NCI-H2171 (cell line): ENCODE measurements around the gene C22orf23.
"Not testable (repeated sequence)": the region's sequence is repeated elsewhere in the genome, so short reads cannot be mapped to it uniquely, and the experiment has no call there.

Source experiments
- DNase-seq: peaks from one replicate; lab custom pipeline; 2025; lab: John Stamatoyannopoulos, UW

The C22orf23 gene

GRCh38 chr22:37954686-37955085, 1.3 kb upstream of the C22orf23 start:
- no peak for DNase-seq

DNA sequence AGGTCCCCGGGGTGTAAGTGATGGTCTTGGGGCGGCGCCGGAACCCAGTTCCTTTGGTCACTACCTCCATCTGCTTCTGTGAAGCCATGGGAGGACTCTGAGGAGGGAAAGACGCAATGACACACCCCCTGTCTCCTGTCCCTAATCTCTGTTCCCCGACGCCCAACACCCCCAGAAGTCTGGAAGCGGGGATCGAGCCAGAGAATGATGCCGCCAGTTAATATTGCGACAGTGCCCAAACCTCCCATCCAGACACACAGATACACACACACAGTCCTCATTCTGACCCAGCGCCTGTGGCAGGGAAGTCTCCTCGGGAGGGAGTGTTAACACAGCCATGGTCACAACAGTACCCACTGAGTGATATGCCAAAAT, 352 bp downstream of the C22orf23 start:
- no peak for DNase-seq

DNA sequence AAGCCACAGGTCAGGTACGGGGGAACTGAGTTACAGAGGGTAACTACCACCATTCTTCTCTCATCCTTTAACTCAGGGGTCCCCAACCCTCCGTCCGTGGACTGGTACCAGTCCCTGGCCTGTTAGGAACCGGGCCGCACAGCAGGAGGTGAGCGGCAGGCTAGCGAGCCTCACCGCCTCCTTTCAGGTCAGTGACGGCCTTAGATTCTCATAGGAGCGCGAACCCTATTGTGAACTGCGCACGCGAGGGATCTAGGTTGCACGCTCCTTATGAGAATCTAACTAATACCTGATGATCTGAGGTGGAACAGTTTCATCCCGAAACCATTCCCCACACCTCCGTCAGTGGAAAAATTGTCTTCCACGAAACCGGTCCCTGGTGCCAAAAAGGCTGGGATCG, 772 bp downstream of the C22orf23 start:
- not testable (repeated sequence) for DNase-seq

- peak; percentile 12 for DNase-seq
Measured at GRCh38 chr22:37951305-37951704, 2.1 kb downstream of the C22orf23 start.

GRCh38 chr22:37947142-37947795, 6.1 kb downstream of the C22orf23 start:
- DNase-seq = not testable (repeated sequence)

DNA sequence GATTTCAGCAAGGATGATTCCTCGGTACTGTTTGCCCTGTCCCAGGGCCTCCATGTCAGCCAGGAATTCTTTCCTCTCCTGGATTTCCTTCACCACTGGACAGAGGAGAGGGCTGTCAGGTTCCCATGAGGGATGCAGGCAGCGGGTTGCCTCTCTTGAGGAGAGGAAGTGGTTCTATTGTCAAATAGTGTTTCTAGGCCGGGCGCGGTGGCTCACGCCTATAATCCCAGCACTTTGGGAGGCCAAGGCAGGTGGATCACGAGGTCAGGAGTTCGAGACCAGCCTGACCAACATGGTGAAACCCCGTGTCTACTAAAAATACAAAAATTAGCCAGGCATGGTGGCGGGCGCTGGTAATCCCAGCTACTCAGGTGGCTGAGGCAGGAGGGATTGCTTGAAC, 9.0 kb downstream of the C22orf23 start:
- DNase-seq = not testable (repeated sequence)

- DNase-seq = no peak
Measured at GRCh38 chr22:37943825-37944198, 9.6 kb downstream of the C22orf23 start.

DNA sequence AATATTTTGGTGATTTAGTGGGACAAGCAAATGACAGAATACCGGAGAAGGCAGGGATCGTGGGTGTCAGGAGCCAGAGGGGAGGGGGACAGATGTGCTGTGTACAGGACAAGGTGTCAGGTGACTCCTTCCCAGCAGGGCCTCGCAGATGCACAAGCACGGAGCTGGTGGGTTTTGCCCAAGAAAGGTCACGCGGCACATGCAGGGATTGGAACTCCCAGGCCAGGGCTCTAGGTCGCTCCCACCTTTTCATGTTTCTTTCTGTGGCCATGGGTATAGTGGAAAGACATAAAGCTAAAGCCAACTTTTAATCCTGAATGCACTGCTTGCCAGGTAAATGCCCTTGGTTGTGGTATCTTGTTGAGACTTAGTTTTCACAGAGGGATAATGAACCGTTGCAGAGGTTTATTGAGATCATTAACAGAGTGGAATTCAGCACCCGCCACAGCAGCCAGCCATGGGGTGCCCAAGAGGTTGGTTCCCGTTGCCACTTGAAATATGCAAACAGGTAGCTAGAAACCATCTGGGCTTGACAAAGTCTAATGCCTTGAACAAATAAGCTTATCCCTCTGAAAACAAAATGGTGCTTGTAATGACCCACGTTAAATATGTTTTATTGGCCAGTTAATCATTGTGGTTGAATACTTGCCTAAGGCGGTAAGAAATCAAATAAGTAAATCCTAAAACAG, 10.1 kb downstream of the C22orf23 start:
- peak; percentile 6 for DNase-seq

DNA sequence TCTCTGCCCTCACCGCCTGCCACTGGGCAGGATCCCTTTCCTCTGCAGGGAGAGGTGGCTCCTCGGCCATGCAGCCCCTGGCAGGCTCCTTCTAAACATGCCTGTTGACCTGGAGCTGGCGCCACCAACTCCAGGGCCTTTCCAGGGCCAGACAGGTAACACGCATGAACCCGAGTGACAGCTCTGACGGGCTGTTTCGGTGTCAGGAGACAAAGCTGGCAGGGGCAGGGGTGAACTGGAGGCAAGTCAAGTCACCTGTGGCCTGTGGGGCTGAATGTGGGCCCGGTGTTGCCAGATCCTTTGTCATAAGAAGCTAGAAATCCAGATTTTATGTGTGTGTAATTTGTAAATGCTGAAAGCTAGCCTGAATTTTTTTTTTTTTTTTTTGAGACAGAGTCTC, 11.3 kb downstream of the C22orf23 start:
- DNase-seq = no peak

DNA sequence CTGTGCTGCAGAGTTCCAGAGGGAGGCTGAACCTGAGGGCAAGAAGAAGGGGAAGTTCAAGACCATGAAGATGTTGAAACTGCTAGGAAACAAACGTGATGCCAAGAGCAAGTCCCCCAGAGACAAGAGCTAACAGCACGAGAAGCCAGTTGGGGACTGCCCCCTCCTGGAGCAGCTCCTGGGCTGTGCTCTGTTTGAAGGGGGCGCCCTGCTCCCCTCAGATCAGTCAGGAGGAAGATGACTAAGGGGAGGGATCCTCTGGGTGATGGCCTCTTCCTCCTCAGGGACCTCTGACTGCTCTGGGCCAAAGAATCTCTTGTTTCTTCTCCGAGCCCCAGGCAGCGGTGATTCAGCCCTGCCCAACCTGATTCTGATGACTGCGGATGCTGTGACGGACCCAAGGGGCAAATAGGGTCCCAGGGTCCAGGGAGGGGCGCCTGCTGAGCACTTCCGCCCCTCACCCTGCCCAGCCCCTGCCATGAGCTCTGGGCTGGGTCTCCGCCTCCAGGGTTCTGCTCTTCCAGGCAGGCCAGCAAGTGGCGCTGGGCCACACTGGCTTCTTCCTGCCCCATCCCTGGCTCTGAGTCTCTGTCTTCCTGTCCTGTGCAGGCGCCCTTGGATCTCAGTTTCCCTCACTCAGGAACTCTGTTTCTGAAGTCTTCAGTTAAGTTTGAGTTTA, 12.6 kb downstream of the C22orf23 start:
- no peak for DNase-seq

- peak; percentile 61 for DNase-seq
Measured at GRCh38 chr22:37933711-37934376, 19.6 kb downstream of the C22orf23 start.

DNA sequence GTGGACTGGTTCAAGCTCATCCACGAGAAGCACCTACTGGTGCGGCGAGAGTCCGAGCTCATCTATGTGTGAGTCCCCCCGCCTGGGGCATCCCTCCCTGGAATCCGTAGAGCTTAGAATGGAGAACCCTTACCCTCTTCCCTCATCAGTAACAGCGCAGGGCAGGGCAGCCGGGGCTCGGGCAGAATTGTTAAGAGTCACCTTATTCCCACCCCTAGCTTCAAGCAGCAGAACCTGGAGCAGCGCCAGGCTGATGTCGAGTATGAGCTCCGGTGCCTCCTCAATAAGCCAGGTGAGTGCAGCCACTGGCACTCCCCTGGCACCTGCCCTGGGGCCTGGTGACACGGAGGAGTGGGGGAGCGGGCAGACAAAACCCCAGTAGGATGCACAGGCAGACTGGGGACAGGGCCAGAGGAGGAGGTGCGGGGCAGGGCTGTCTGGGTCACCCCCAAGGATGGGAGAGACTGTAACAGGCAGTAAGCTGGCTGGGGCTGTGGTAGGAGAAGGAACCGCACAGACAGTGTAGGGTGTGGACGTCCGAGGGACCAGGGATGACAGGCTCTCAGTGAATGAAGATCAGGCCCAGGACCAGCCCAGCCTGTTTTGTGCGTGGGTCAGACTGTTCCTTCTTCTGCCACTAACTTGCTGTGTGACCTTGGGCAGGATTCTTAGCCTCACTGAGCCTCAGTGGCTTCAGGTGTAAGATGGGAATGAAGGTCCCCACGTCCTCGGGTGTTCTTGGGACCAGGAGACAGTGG, 20.4 kb downstream of the C22orf23 start:
- DNase-seq = no peak

DNA sequence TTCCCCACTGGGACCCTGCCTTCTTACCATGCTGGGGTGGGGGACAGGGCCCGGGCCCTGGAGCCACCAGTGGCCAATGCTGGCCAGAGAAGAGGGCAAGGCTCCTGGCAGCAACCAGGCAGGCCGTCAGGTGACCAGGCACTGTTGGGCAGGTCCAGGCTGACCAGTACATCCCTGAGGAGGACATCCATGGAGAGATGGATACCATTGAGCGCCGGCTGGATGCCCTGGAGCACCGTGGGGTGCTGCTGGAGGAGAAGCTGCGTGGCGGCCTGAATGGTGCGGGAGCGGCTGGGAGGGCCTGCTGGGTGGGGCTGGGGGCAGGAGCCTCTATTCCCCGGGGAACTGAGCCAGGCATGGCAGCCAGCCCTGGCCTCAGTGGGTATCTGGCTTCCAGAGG, 21.0 kb downstream of the C22orf23 start:
- no peak for DNase-seq

DNA sequence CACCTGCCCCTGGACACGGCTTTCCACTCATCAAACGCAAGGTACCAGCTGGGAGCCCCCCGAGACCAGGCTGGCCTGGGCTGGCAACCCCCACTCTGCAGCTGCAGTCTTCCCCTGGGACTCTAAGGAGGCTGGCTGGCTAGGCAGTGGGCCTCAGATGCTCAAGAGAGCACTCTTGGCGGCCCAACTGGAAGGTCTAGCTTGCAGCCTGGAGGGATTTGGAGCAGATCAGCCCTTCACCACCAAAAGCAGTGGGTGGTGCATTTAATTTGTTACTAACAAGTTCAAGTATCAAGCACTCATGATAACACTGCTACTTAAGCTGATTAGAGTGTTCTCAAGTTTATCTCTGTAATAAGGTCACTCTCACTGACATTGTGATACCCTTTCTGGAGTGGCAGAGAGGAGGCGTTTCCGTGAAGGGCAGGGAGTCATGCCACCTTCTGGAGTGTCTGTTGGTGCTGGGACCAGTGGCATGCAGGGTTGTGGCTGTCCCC, 21.5 kb downstream of the C22orf23 start:
- no peak for DNase-seq

- no peak for DNase-seq
Measured at GRCh38 chr22:37930952-37931440, 22.4 kb downstream of the C22orf23 start.

- DNase-seq = no peak
Measured at GRCh38 chr22:37930270-37930951, 23.0 kb downstream of the C22orf23 start.

GRCh38 chr22:37929390-37929789, 24.0 kb downstream of the C22orf23 start:
- no peak for DNase-seq

GRCh38 chr22:37927637-37927936, 25.8 kb downstream of the C22orf23 start:
- DNase-seq = no peak

DNA sequence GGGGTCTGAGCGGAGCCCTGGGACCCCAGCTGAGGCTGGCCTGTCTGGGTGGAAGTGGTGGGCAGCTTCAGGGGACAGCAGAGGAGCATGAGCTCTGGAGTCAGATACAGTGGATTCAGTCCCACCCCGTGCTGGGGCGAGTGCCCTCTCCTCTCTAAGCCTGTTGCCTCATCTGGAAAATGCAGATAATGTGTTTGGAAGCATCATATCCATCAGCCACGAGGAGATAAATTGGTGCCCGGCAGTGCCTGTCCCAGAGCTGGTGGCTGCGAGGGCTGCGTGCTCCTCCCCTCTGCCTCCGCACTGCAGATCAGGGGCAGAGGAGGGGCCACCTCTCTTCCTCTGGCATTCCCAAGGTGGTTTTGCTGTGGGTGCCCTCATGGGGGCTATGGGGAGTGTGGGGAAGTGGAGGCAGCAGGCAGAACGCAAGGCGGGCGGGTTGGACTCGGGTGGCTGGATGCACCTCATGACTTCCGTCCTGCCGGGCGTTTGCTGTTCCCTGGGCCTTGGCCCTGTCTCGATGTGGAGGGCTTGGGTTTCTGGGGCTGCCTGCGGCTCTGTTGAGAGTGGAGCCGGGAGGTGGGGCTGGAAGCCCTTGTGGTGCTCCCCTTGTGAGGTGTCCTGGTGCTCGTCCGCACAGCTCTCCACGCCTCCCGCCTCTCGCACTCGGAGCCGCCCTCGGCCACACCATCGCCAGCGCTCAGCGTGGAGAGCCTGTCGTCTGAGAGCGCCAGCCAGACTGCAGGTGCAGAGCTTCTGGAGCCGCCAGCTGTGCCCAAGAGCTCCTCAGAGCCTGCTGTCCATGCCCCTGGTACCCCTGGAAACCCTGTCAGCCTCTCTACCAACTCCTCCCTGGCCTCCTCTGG, 26.4 kb downstream of the C22orf23 start:
- no peak for DNase-seq

GRCh38 chr22:37926358-37926757, 27.0 kb downstream of the C22orf23 start:
- DNase-seq = no peak
